GM19099 (cell line): ENCODE measurements around the gene FKBP5.

Experiments used
- POLR2A ChIP-seq: IDR thresholded peaks from 3 replicates; pipeline ENCODE4 v1.6.1; 2011; ENCODE audit warnings: low read depth; ENCODE audit not compliant: insufficient read length; ENCODE audit errors: extremely low read depth

The FKBP5 gene

GRCh38 chr6:35576682-35577081 lies 112.0 kb downstream of the FKBP5 start:
- no peak for TF ChIP-seq POLR2A

- no peak for TF ChIP-seq POLR2A
Measured at GRCh38 chr6:35573495-35574110, 115.1 kb downstream of the FKBP5 start.

GRCh38 chr6:35569011-35569461 lies 119.7 kb downstream of the FKBP5 start:
- no peak for TF ChIP-seq POLR2A

- TF ChIP-seq POLR2A = no peak
Measured at GRCh38 chr6:35566794-35567193, 121.9 kb downstream of the FKBP5 start.

GRCh38 chr6:35564733-35565132 lies 124.0 kb downstream of the FKBP5 start:
- TF ChIP-seq POLR2A = no peak

- no peak for TF ChIP-seq POLR2A
Measured at GRCh38 chr6:35562060-35562459, 126.7 kb downstream of the FKBP5 start.

GRCh38 chr6:35561113-35561512 lies 127.6 kb downstream of the FKBP5 start:
- no peak for TF ChIP-seq POLR2A

- no peak for TF ChIP-seq POLR2A
Measured at GRCh38 chr6:35558571-35558970, 130.1 kb downstream of the FKBP5 start.

GRCh38 chr6:35557239-35557638 lies 131.5 kb downstream of the FKBP5 start:
- TF ChIP-seq POLR2A = no peak

- TF ChIP-seq POLR2A = no peak
Measured at GRCh38 chr6:35554811-35555210, 133.9 kb downstream of the FKBP5 start.

- no peak for TF ChIP-seq POLR2A
Measured at GRCh38 chr6:35553315-35553714, 135.4 kb downstream of the FKBP5 start.

- no peak for TF ChIP-seq POLR2A
Measured at GRCh38 chr6:35552285-35552917, 136.3 kb downstream of the FKBP5 start.

- no peak for TF ChIP-seq POLR2A
Measured at GRCh38 chr6:35550437-35550836, 138.3 kb downstream of the FKBP5 start.

GRCh38 chr6:35547676-35548075 lies 141.0 kb downstream of the FKBP5 start:
- TF ChIP-seq POLR2A = no peak

GRCh38 chr6:35544769-35545361 lies 143.8 kb downstream of the FKBP5 start:
- TF ChIP-seq POLR2A = no peak
